KOPT-K1 (cell line): ENCODE data around the gene SETD2.
"Not testable (repeated sequence)": the region's sequence is repeated elsewhere in the genome, so short reads cannot be mapped to it uniquely, and the experiment has no call there.

Experiments
- H3K27ac ChIP-seq: fragments of 200-600 bp; sonication (generic); 2 replicates; pipeline ENCODE4 v1.5.1; 2016; ENCODE audit warnings: antibody characterized with exemption, mild to moderate bottlenecking, low read depth, low read length; ENCODE audit not compliant: poor library complexity, severe bottlenecking
- H3K36me3 ChIP-seq: fragments of 200-600 bp; sonication (generic); 2 replicates; pipeline ENCODE4 v1.5.1; 2017; ENCODE audit warnings: antibody characterized with exemption, mild to moderate bottlenecking, low read length, moderate library complexity; ENCODE audit not compliant: insufficient read depth
- H3K9me3 ChIP-seq: fragments of 200-600 bp; sonication (generic); 2 replicates; pipeline ENCODE4 v1.5.1; 2017; ENCODE audit warnings: antibody characterized with exemption, low read length, mild to moderate bottlenecking; ENCODE audit not compliant: insufficient read depth, poor library complexity, severe bottlenecking

SETD2 gene

DNA sequence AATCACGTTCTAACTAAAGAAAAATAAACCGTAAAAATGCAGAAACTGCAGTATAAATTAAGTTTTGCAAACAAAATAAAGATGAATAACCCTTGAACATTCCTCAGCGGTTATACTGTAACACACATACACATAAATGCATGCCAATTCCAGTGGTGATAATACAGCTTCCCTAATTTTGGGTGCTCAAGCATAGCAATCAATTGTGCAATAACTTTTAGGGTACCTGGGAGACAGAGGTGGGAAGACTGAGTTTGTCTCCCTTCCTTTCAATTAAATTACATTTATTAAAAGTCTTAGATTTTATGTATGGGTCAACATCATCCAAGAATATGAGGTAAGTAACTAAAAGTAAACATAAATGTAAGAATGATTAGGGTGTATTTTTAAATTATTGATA is 71.8 kb downstream of the SETD2 start:
- Histone ChIP-seq H3K27ac (no peak overlapping the region), H3K9me3 (no peaks in the 10 kb centered on the region), H3K36me3 (peaks cover 91% of the 10 kb centered on the region)

DNA sequence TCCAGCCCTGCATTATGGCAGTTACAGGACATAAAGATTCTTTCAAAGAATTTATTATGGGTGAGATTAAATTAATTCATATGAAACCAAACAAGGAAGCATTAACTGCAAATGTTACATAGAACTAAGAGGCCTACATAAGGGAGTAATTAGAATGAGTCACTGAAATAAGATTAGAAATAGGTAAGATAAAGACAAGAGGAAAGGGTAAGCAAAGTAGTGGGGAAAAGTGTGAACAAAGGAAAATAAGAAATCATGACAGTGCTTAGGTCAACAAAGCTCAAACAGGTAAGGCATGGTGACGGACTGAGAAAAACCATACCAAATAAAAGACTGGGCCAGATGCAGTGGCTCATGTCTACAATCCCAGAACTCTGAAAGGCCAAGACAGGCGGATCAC is 74.3 kb downstream of the SETD2 start:
- no peaks in the 10 kb centered on the region for H3K9me3 ChIP-seq
- no peak overlapping the region for H3K27ac ChIP-seq
- H3K36me3 ChIP-seq = peaks cover 90% of the 10 kb centered on the region

DNA sequence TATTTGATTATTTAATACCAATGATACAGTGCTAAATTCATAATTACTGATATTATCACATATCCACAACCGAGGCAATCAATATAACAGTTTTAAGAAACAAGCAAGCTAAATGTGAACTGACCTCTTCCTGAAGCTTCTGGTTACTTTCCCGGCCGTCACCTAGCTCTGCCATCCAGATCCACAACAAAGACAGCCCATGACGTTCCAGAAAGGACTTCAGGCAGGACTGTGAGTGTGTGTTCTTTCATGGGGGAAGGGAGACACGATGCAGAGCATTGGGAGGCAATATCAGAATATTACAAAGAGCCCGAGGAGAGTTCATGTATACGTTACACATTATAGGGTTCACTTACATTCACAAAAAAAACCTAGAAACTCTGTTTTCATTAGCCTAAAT is 77.8 kb downstream of the SETD2 start:
- Histone ChIP-seq H3K27ac (no peak overlapping the region), H3K36me3 (peaks cover 95% of the 10 kb centered on the region), H3K9me3 (no peaks in the 10 kb centered on the region)

DNA sequence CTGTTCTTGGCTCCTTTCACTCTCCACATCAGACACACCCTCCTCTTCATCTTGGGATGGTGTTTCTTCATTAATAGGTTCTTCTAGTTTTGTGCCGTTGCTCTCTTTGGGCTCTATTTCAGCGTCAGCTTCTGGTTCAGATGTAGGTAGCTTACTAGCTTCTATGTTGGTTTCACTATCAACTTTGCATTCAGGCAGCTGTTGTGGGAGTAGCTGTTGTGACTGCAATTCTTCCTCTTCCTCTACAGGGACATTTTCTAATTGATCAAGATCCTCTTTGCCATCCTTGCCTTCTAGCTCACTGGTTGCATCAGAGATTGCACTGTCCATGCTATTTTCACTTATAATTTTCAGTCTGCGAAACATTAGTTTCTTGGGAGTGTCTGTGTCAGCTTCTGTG is 80.1 kb downstream of the SETD2 start:
- Histone ChIP-seq H3K9me3 (no peaks in the 10 kb centered on the region), H3K36me3 (peaks cover 98% of the 10 kb centered on the region), H3K27ac (no peak overlapping the region)

DNA sequence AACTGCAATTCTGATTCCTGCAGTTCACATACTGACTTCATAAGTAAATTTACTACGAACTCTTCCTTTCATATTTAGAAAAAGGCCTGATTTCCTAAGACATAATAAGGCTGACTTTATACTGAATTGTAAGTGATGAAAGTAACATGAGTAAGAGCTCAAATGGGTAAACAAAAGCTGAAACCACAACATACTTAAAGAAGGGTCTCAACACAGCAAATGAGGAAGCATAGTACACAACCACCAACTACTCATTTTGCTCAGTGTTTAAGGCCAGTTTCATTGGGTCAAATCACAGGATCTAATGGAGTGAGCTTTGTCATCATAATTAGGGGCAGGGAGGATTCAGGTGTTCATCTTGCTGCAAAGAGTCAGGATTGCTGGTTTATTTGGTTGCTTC is 81.4 kb downstream of the SETD2 start:
- Histone ChIP-seq H3K27ac (no peak overlapping the region), H3K9me3 (no peaks in the 10 kb centered on the region), H3K36me3 (peaks cover 98% of the 10 kb centered on the region)

DNA sequence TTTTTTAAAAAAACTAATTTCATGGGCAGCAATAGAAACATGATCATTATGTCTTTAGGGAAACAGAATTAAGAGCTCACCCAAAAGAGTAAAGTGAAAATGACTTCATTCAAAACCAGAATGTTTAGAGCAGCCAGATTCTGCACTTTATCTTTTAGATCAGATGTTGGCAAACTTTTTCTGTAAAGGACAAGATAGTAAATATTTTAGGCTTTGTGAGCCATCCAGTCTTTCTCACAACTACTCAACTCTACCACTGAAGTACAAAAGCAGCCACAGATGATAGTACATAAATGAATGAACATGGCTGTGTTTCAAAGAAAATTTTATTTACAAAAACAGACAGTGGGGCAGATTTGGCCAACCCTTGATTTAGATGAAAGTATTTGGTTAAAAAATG is 84.5 kb downstream of the SETD2 start:
- no peaks in the 10 kb centered on the region for H3K9me3 ChIP-seq
- H3K36me3 ChIP-seq = peaks cover 100% of the 10 kb centered on the region
- H3K27ac ChIP-seq = no peak overlapping the region

DNA sequence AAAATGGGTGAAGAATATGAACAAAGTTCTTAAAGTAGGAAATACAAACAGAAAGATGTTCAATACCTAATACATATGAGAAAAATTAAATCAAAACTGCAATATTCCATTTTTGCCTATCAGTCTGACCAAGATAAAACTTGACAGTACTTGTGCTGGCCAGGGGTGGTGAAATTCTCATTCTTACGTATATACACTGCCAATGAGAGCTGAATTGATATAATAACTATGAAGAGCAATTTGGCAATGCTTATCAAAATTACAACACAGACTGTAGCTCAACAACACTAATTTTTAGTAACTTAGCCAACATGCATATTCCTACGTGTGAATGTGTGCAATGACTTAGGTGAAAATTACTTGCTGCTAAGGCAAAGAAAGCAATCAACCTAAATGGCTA is 90.2 kb downstream of the SETD2 start:
- no peaks in the 10 kb centered on the region for H3K9me3 ChIP-seq
- H3K27ac ChIP-seq = no peak overlapping the region
- H3K36me3 ChIP-seq = peaks cover 93% of the 10 kb centered on the region

DNA sequence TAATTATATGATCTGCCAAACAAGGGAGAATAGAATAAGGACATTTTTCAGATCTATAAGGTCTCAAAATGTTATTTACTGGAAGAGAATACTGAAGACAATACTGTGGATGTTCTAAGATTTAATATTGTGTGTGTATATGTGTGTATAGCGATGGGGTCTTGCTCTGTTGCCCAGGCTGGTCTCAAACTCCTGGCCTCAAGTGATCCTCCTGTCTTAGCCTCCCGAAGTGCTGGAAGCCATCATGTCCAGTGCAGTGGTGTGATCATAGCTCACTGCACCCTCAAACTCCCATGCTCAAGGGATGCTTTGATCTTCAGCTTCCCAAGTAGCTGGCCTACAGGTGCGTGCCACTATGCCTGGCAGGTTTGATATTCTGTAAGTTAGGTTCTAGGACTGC is 93.1 kb downstream of the SETD2 start:
- Histone ChIP-seq H3K27ac (no peak overlapping the region), H3K9me3 (no peaks in the 10 kb centered on the region), H3K36me3 (peaks cover 79% of the 10 kb centered on the region)

DNA sequence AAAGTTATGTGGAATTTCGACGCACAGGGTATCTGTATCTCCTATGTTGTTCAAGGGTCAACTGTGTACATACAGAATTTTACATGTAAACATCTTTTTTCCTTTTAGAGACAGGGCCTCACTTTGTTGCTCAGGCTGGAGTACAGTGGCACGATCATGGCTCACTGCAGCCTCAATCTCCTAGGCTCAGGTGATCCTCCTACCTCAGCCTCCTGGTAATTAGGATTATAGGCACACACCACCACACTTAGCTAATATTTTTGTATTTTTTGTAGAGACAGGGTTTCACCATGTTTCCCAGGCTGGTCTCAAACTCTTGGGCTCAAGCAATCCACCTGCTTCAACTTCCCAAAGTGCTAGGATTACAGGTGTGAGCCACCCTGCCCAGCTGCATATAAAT is 97.7 kb downstream of the SETD2 start:
- H3K36me3 ChIP-seq = peaks cover 79% of the 10 kb centered on the region
- H3K9me3 ChIP-seq, H3K27ac ChIP-seq: not testable (repeated sequence)

DNA sequence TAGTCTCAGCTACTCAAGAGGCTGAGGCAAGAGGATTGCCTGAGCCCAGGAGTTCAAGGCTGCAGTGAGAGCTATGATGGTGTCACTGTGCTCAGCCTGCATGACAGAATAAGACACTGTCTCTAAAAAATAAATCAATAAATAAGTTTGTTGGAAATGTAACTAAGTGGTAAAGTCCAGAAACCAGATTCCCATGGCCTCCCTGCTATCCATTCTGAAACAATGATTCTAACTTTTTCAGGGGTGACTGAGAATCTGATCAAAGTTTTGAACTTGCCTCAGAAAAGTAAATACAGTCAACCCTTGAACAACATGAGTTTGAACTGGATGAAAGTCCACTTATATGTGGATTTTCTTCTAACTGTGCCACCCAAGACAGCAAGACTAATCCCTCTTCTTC is 98.2 kb downstream of the SETD2 start:
- Histone ChIP-seq H3K36me3 (peaks cover 79% of the 10 kb centered on the region), H3K27ac (no peak overlapping the region), H3K9me3 (no peaks in the 10 kb centered on the region)

DNA sequence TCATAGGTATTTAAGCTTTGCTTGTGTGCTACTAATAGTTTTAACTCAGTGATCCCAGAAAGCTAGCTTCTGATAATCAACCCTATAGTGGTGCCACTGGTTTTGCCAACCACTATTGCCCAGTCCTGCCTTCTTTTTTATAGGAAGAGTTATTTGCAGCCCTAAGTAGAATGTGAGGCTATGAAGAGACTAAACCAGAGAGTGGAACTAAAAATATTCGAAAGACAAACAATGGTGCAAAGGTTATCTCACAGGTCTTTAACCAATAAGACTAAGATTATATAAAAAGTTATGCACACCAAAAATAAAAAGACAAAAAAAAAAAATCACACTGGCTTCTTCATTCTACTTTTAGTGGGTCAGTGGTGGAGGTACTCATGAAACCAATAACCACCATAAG is 98.9 kb downstream of the SETD2 start:
- Histone ChIP-seq H3K36me3 (peaks cover 77% of the 10 kb centered on the region), H3K27ac (no peak overlapping the region), H3K9me3 (no peaks in the 10 kb centered on the region)

DNA sequence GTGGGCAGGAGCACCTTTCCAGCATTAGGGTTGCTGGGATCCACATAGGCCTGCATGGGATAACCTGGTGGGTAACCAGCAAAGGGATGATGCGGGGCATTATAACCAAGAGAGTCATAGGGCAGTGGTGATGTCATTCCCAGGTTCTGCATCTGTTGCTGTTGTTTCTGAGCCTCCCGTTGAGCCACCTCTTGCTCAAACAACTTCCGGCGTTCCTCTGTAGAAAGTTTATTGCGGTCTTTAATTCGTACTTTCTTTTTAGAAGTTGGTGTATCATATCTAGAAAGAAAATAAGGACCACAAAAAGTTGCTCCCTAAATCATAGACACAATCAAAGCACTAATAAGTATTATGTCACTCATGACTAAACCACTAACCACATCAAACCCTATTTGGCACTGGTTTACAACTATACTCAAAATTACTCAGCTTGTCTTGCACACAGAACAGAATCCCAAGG is 106.7 kb downstream of the SETD2 start:
- Histone ChIP-seq H3K36me3 (peaks cover 83% of the 10 kb centered on the region), H3K9me3 (no peaks in the 10 kb centered on the region), H3K27ac (no peak overlapping the region)

DNA sequence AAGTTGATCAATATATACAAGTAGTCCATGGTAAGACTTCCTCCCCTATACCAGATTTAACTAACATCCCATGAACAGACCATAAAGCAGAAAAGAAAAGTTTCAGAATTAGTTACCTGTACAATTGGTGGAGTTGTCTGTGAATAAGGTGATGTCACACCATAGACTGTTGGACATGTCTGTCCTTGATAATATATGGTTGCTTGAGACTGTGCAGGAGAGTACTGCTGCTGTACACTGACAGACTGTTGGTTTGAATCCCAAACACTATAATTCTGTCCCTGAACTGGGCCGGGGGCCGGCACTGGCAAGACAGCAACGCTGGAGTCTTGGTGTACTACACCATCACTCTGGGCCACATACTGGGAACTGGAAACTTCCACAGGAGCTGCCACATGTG is 107.2 kb downstream of the SETD2 start:
- Histone ChIP-seq H3K9me3 (no peaks in the 10 kb centered on the region), H3K36me3 (peaks cover 83% of the 10 kb centered on the region), H3K27ac (no peak overlapping the region)

DNA sequence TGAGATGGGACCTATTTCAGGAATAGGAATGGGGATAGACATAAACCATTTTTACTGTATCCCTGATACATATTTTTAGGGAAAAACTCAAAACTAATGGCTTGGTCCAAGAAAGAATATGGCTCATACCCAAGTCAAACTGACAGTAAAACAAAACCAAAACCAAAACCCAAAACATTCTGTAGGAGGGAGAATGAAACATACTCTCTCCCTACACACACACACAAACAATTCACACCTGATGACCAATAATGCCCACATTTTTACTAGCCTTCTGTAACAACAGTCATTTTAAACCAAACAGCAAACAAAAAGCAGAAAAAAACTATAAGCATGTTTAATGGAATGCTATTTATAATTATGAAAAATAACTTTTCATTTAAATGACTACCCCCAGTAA is 109.5 kb downstream of the SETD2 start:
- Histone ChIP-seq H3K36me3 (peaks cover 78% of the 10 kb centered on the region), H3K27ac (no peak overlapping the region), H3K9me3 (no peaks in the 10 kb centered on the region)

DNA sequence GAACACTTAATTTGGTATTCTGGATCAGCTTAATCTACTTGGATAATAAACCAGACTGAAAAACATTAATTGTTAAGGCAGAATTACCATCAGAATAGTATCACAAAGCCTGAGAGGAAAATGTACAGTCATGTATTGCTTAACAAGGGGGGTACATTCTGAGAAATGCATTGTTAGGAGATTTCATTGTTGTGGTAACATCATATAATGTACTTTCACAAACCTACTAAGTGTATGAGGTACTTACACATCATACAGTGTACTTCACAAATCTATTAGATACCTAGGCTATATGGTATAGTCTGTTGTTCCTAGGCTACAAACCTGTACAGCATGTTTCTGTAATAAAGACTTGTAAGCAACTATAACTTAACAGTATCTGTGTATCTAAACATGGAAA is 116.2 kb downstream of the SETD2 start:
- Histone ChIP-seq H3K27ac (no peak overlapping the region), H3K36me3 (peaks cover 64% of the 10 kb centered on the region), H3K9me3 (no peaks in the 10 kb centered on the region)

DNA sequence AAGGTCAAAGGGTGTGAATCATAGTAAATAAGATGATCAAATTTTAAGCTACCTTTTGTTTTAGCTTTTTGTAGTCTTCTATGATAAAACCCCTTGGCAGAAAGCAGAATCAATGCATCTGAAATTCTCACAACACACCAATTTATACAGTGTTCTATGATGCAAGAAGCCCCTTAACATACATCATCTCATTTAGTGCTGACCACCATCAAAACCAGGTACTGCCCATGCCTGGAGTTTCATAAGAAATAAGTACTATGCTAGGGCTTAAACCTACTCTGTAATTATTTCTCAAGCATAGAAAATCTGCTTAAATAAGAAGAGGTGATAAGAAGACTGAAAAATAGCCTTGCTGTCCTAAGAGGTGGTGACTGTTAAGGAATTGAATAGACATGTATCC is 116.8 kb downstream of the SETD2 start:
- Histone ChIP-seq H3K9me3 (no peaks in the 10 kb centered on the region), H3K36me3 (peaks cover 64% of the 10 kb centered on the region), H3K27ac (no peak overlapping the region)
